Measurements from ENCODE around the gene CAGE1. TPM values are rescaled to one million over a fixed set of nuclear protein-coding genes. Genes with fewer than 3 reads are reported as not detected.
"Not testable (repeated sequence)": the region's sequence is repeated elsewhere in the genome, so short reads cannot be mapped to it uniquely, and the experiment has no call there.

CAGE1 gene
- total and polyA plus RNA-seq, 2 donors (not counting 3 experiments of a cell fraction or from before 2014, with no cell fraction given) = not detected

GRCh38 chr6:7315948-7316365 is 73.6 kb downstream of the CAGE1 start:
- FAIRE-seq = no peak

GRCh38 chr6:7315087-7315947 is 74.2 kb downstream of the CAGE1 start:
- Histone ChIP-seq H3K4me1 (ENCODE audit: control insufficient read depth, extremely low read depth, insufficient read depth, low read length) (peaks cover 16% of the 10 kb centered on the region), H3K79me2 (ENCODE audit: control insufficient read depth, insufficient read depth, low read length) (peaks cover 26% of the 10 kb centered on the region)
- intact Hi-C loops (cut with micrococcal nuclease); H3K9me3 ChIP-seq (replicated peaks; ENCODE audit: control insufficient read depth, insufficient read depth, low read length); H3K27me3 ChIP-seq (ENCODE audit: control insufficient read depth in 2 of 2, insufficient read depth in 2 of 2, low read length in 2 of 2); H3K9ac ChIP-seq (replicated peaks; ENCODE audit: extremely low read depth, insufficient read depth, low read length); H3K4me2 ChIP-seq (ENCODE audit: insufficient read depth, low read length); BruUV-seq (replicated peaks); DNase-seq (ENCODE audit: low read depth, low spot score); H3K9me1 ChIP-seq (replicated peaks; ENCODE audit: control insufficient read depth, extremely low read depth, insufficient read depth, low read length); H3K27ac ChIP-seq (ENCODE audit: insufficient read depth, low read depth, low read length); H4K20me1 ChIP-seq (replicated peaks; ENCODE audit: control insufficient read depth, extremely low read depth, insufficient read depth, low read length); dilution Hi-C loops (cut with MboI; ENCODE audit: extremely low pct_ligation_motif_present, low sequenced_read_pairs); H3K36me3 ChIP-seq (ENCODE audit: control insufficient read depth in 2 of 2, extremely low read depth in 1 of 2, insufficient read depth in 2 of 2, low read length in 2 of 2); H2AFZ ChIP-seq (ENCODE audit: low read depth, low read length); H3K4me3 ChIP-seq (replicated peaks in 1 of 3; ENCODE audit: insufficient read depth in 1 of 3, low read depth in 1 of 3, low read length in 3 of 3); FAIRE-seq: not testable (repeated sequence)
- ChIA-PET POLR2A (interaction anchor here (0.6 kb wide), 1 partner anchor 512 kb away, joined by 3 read pairs; no protein-coding TSS in a partner anchor), CTCF (interaction anchor here (0.9 to 1.4 kb wide), 4 partner anchors 10 to 74 kb away, joined by 3 to 4 read pairs (median 4); partner anchors contain the start of genes CAGE1 and RIOK1)

More at GRCh38 chr6:7315948-7316365, 73.6 kb downstream of the CAGE1 start:
- no peaks in the 10 kb centered on the region for H4K20me1 ChIP-seq (replicated peaks; ENCODE audit: control insufficient read depth, extremely low read depth, insufficient read depth, low read length)
- H3K4me1 ChIP-seq (ENCODE audit: control insufficient read depth, extremely low read depth, insufficient read depth, low read length) = peaks cover 14% of the 10 kb centered on the region
- H3K79me2 ChIP-seq (ENCODE audit: control insufficient read depth, insufficient read depth, low read length) = peaks cover 20% of the 10 kb centered on the region
- CTCF ChIA-PET = interaction anchor here (0.9 to 1.4 kb wide), 4 partner anchors 9 to 74 kb away, joined by 3 to 4 read pairs (median 4); partner anchors contain the start of genes CAGE1 and RIOK1
- intact Hi-C loops (cut with micrococcal nuclease) = no loop called here
- dilution Hi-C loops (cut with MboI; ENCODE audit: extremely low pct_ligation_motif_present, low sequenced_read_pairs) = no loop called here
- H3K9me1 ChIP-seq (replicated peaks; ENCODE audit: control insufficient read depth, extremely low read depth, insufficient read depth, low read length) = no peaks in the 10 kb centered on the region
- no peak overlapping the region for H3K4me2 ChIP-seq (ENCODE audit: insufficient read depth, low read length)
- POLR2A ChIA-PET = no interaction called here
- no TSS peak for BruUV-seq (replicated peaks)
- peaks cover 0 to 2% of the 10 kb centered on the region in 2 experiments for H3K27me3 ChIP-seq (ENCODE audit: control insufficient read depth in 2 of 2, insufficient read depth in 2 of 2, low read length in 2 of 2)
- TF ChIP-seq CTCF (IDR thresholded peaks at IDR 0.05; ENCODE audit: extremely low read depth in 1 of 2, insufficient read depth in 1 of 2, low read depth in 1 of 2, low read length in 2 of 2) = no peak
- TF ChIP-seq MAX (IDR thresholded peaks at IDR 0.05; ENCODE audit: insufficient read depth, insufficient read length) = no peak
- no peak for TF ChIP-seq MYC (IDR thresholded peaks at IDR 0.05; ENCODE audit: low read depth, low read length)
- TF ChIP-seq POLR2AphosphoS5 (IDR thresholded peaks at IDR 0.05; ENCODE audit: insufficient read depth, low read depth, low read length) = no peak
- no peak for TF ChIP-seq POLR2A (IDR thresholded peaks at IDR 0.05; ENCODE audit: low read depth, low read length)
- no peak for TF ChIP-seq EZH2 (IDR thresholded peaks at IDR 0.05; ENCODE audit: borderline replicate concordance, low read depth, low read length, severe bottlenecking)
- no peak for TF ChIP-seq JUN (IDR thresholded peaks at IDR 0.05; ENCODE audit: borderline replicate concordance, insufficient read depth, insufficient read length, low read depth)
- no peak for TF ChIP-seq FOS (IDR thresholded peaks at IDR 0.05; ENCODE audit: borderline replicate concordance, insufficient read depth, low read length)
- no peak for TF ChIP-seq GATA2 (IDR thresholded peaks at IDR 0.05; ENCODE audit: insufficient read depth, insufficient read length, low read depth, low read length)
- no peak overlapping the region for H3K27ac ChIP-seq (ENCODE audit: insufficient read depth, low read depth, low read length)
- no peak for DNase-seq (ENCODE audit: low read depth, low spot score)
- no peak overlapping the region for H3K9ac ChIP-seq (replicated peaks; ENCODE audit: extremely low read depth, insufficient read depth, low read length)
- H3K4me3 ChIP-seq (replicated peaks in 1 of 3; ENCODE audit: insufficient read depth in 1 of 3, low read depth in 1 of 3, low read length in 3 of 3) = no peak overlapping the region
- no peak overlapping the region for H2AFZ ChIP-seq (ENCODE audit: low read depth, low read length)
- no peaks in the 10 kb centered on the region for H3K9me3 ChIP-seq (replicated peaks; ENCODE audit: control insufficient read depth, insufficient read depth, low read length)
- H3K36me3 ChIP-seq (ENCODE audit: control insufficient read depth in 2 of 2, extremely low read depth in 1 of 2, insufficient read depth in 2 of 2, low read length in 2 of 2) = no peaks in the 10 kb centered on the region

Data from endothelial cell of umbilical vein (primary cell).